B cell (primary cell): ENCODE measurements around the gene NFE2L1.

ENCODE experiments used
- EZH2 ChIP-seq: IDR thresholded peaks from 2 replicates; pipeline ENCODE4 v1.6.1; 2012; ENCODE audit warnings: borderline replicate concordance, low read depth, mild to moderate bottlenecking, moderate library complexity, low read length; ENCODE audit not compliant: insufficient read depth, poor library complexity, severe bottlenecking
- TF ChIP-seq, protein P1 (sequence below): fragments of 200-600 bp; IDR thresholded peaks from one replicate; pipeline ENCODE4 v1.8.0; 2022; ENCODE audit warnings: antibody characterized with exemption, mild to moderate bottlenecking

DNA sequence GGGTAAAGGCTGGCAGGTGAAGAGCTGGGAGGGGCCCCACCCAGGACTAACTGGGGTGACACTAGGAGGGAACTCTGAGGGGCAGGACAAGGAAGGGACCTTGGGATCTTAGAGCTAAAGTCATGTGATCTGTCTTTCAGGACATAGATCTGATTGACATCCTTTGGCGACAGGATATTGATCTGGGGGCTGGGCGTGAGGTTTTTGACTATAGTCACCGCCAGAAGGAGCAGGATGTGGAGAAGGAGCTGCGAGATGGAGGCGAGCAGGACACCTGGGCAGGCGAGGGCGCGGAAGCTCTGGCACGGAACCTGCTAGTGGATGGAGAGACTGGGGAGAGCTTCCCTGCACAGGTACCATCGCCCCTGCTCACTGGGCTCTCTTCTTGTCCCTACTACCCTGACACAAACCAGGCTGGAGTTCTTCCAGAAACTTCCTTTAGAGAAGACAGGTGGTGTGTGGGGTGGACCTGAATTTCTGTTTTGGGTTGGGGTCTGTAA is 8.1 kb downstream of the NFE2L1 start:
- TF ChIP-seq, protein P1, sequence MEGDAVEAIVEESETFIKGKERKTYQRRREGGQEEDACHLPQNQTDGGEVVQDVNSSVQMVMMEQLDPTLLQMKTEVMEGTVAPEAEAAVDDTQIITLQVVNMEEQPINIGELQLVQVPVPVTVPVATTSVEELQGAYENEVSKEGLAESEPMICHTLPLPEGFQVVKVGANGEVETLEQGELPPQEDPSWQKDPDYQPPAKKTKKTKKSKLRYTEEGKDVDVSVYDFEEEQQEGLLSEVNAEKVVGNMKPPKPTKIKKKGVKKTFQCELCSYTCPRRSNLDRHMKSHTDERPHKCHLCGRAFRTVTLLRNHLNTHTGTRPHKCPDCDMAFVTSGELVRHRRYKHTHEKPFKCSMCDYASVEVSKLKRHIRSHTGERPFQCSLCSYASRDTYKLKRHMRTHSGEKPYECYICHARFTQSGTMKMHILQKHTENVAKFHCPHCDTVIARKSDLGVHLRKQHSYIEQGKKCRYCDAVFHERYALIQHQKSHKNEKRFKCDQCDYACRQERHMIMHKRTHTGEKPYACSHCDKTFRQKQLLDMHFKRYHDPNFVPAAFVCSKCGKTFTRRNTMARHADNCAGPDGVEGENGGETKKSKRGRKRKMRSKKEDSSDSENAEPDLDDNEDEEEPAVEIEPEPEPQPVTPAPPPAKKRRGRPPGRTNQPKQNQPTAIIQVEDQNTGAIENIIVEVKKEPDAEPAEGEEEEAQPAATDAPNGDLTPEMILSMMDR, result no peak
- TF ChIP-seq EZH2, result no peak
